Spleen (tissue), 11 donors: ENCODE data around the gene HDAC4. TPM values are rescaled to one million over a fixed set of nuclear protein-coding genes. Genes with fewer than 3 reads are reported as not detected.

ENCODE experiments used
- DNase-seq: peaks from one replicate; pipeline ENCODE4 v3.0.0-alpha.2; 2020
- H3K27ac ChIP-seq, 8 donors: fragments of 200-600 bp; sonication (generic) in 7 of 8; 1 replicate in 4 of 8; 2 replicates in 4 of 8; pipeline versions ENCODE4 v1.5.0 to v1.8.0; 2016 to 2021; ENCODE audit warnings: inconsistent platforms in 4 of 8, mild to moderate bottlenecking in 4 of 8, moderate library complexity in 1 of 8
- H3K27me3 ChIP-seq, 7 donors: fragments of 200-600 bp; sonication (generic) in 6 of 7; replicated peaks in 1 of 7; 1 replicate in 4 of 7; 2 replicates in 3 of 7; pipeline versions ENCODE4 v1.5.0 to v1.8.0; 2016 to 2021; ENCODE audit warnings: inconsistent platforms in 3 of 7, mild to moderate bottlenecking in 1 of 7
- H3K36me3 ChIP-seq, 6 donors: fragments of 200-600 bp; sonication (generic) in 5 of 6; 1 replicate in 4 of 6; 2 replicates in 2 of 6; pipeline versions ENCODE4 v1.5.0 to v1.8.0; 2016 to 2021; ENCODE audit warnings: inconsistent platforms in 2 of 6
- H3K4me1 ChIP-seq, 6 donors: fragments of 200-600 bp; sonication (generic) in 5 of 6; 1 replicate in 3 of 6; 2 replicates in 3 of 6; pipeline versions ENCODE4 v1.5.0 to v1.8.0; 2016 to 2021; ENCODE audit warnings: inconsistent platforms in 3 of 6
- H3K4me3 ChIP-seq, 8 donors: fragments of 200-600 bp; sonication (generic) in 7 of 8; 1 replicate in 4 of 8; 2 replicates in 4 of 8; pipeline versions ENCODE4 v1.5.0 to v1.8.0; 2016 to 2021; ENCODE audit warnings: inconsistent platforms in 4 of 8, mild to moderate bottlenecking in 4 of 8, moderate library complexity in 2 of 8
- H3K9me3 ChIP-seq, 8 donors: fragments of 200-600 bp; sonication (generic) in 7 of 8; 1 replicate in 4 of 8; 2 replicates in 4 of 8; pipeline versions ENCODE4 v1.5.0 to v1.8.0; 2016 to 2021; ENCODE audit warnings: inconsistent platforms in 4 of 8
- CTCF ChIP-seq, 11 experiments: fragments of 200-600 bp in 7 of 11; fragments of 450-650 bp in 4 of 11; sonication (generic) in 4 of 11; IDR thresholded peaks in 8 of 11; conservative IDR thresholded peaks in 3 of 11; 1 replicate in 7 of 11; 2 replicates in 4 of 11; pipeline versions ENCODE4 v1.4.0 to v1.8.0; 2016 to 2021; ENCODE audit warnings: antibody characterized with exemption in 11 of 11, inconsistent platforms in 4 of 11, mild to moderate bottlenecking in 1 of 11
- POLR2A ChIP-seq, 3 donors: fragments of 450-650 bp; IDR thresholded peaks; one replicate each; pipeline ENCODE4 v1.5.1; 2017; ENCODE audit warnings: antibody characterized with exemption in 3 of 3, mild to moderate bottlenecking in 1 of 3
- POLR2AphosphoS5 ChIP-seq, 3 donors: sonication (generic); formaldehyde crosslinking; IDR thresholded peaks; one replicate each; pipeline ENCODE4 v1.5.1; 2017; ENCODE audit warnings: antibody characterized with exemption in 3 of 3
- WGBS, 5 donors: extraction: QIAGEN DNeasy Blood & Tissue Kit in 3 of 5; methylation state at CpG; one replicate each; pipeline versions ENCODE4 v1.1.5 to v1.1.7; 2013 to 2018; 5-methylcytosine and 5-hydroxymethylcytosine counted together
- intact Hi-C: fragments of 100-400 bp; cut with DNase I; formaldehyde crosslinking; loops from one replicate; pipeline ENCODE4 v1.15.0; 2023; ENCODE audit warnings: low total_unique reads
- polyA plus RNA-seq, 3 donors: library from polyadenylated mRNA; stranded (reverse); fragments of 200-250 nt; gene quantifications; one replicate each; pipeline ENCODE4 v1.2.1, GENCODE V29; 2013
- total RNA-seq, 7 donors: library from RNA; depleted of rRNA in 3 of 7; stranded (reverse); fragments of >200 nt in 3 of 7; fragmentation: NEBNext Ultra II Directional in 4 of 7; extraction: Animal tissue kit (Norgen Biotek cat#: 25700) in 4 of 7; gene quantifications; one replicate each; pipeline versions ENCODE4 v1.1.0 to v1.2.1, GENCODE V29; 2016 to 2021
- donor health status: healthy with polysubstance abuse.
- donor health status: DM: no; HTN: no; CAD: no; lungs with moderate emphysema.
- donor health status: DM: no; HTN: no; CAD: no.
- donor health status: Bipolar disorder and iron deficiency.
- donor health status: healthy.
- donor health status: DM: no; HTN: no; CAD: no.
- donor health status: DM: yes; HTN: yes; CAD: no.

Gene HDAC4
- total and polyA plus RNA-seq, 10 donors, result 3.2 to 122 (median 69.5) TPM

- intact Hi-C loops, result no loop called here
- peaks cover 0 to 10% (median 0%) of the 10 kb centered on the region in 7 donors for H3K27me3 ChIP-seq
- no peak for DNase-seq
- peaks cover 34 to 99% (median 73%) of the 10 kb centered on the region in 6 donors for H3K4me1 ChIP-seq
- H3K4me3 ChIP-seq, result no peak overlapping the region
- peaks cover 0 to 3% (median 0%) of the 10 kb centered on the region in 6 donors for H3K36me3 ChIP-seq
- peaks cover 0 to 19% (median 14%) of the 10 kb centered on the region in 8 donors for H3K9me3 ChIP-seq
- TF ChIP-seq POLR2A (IDR thresholded peaks at IDR 0.05), result no peak
- TF ChIP-seq POLR2AphosphoS5 (IDR thresholded peaks at IDR 0.05), result no peak
- no peak for TF ChIP-seq CTCF (IDR thresholded peaks at IDR 0.05 in 8 of 11, conservative IDR thresholded peaks at IDR 0.05 in 3 of 11)
- peak overlapping the region in 7 of 8 donors; percentile 12 to 89 (median 84) for H3K27ac ChIP-seq
These were observed 143.3 kb downstream of the HDAC4 start for GRCh38 chr2:239257511-239257937.

GRCh38 chr2:239256350-239256743, 144.5 kb downstream of the HDAC4 start:
- peaks cover 0 to 2% (median 0%) of the 10 kb centered on the region in 6 donors for H3K36me3 ChIP-seq
- peaks cover 0 to 19% (median 14%) of the 10 kb centered on the region in 8 donors for H3K9me3 ChIP-seq
- H3K27ac ChIP-seq, result peak overlapping the region in 2 of 8 donors; percentile 7 to 51
- peaks cover 41 to 99% (median 80%) of the 10 kb centered on the region in 6 donors for H3K4me1 ChIP-seq
- 81 to 94% (median 85%) methylated on average over 6 of the region's 6 CpGs for WGBS, 5 donors
- TF ChIP-seq POLR2AphosphoS5 (IDR thresholded peaks at IDR 0.05) (no peak), POLR2A (IDR thresholded peaks at IDR 0.05) (no peak), CTCF (IDR thresholded peaks at IDR 0.05 in 8 of 11, conservative IDR thresholded peaks at IDR 0.05 in 3 of 11) (no peak)
- no peak overlapping the region for H3K4me3 ChIP-seq
- intact Hi-C loops, result no loop called here
- H3K27me3 ChIP-seq, result peaks cover 0 to 5% (median 0%) of the 10 kb centered on the region in 7 donors
- DNase-seq, result peak; percentile 69

GRCh38 chr2:239255628-239256349, 145.0 kb downstream of the HDAC4 start:
- intact Hi-C loops, result no loop called here

More at GRCh38 chr2:239255628-239256349, 145.0 kb downstream of the HDAC4 start:
- Histone ChIP-seq H3K27me3 (peaks cover 0 to 7% (median 0%) of the 10 kb centered on the region in 7 donors), H3K4me1 (peaks cover 38 to 99% (median 78%) of the 10 kb centered on the region in 6 donors), H3K27ac (peak overlapping the region in 4 of 8 donors; percentile 17 to 55 (median 36)), H3K9me3 (peaks cover 0 to 19% (median 14%) of the 10 kb centered on the region in 8 donors), H3K4me3 (no peak overlapping the region), H3K36me3 (no peaks in the 10 kb centered on the region)
- WGBS, 5 donors, result 70 to 75% (median 71%) methylated on average over 7 of the region's 7 CpGs
- peak; percentile 50 for DNase-seq
- no peak for TF ChIP-seq POLR2AphosphoS5 (IDR thresholded peaks at IDR 0.05)
- no peak for TF ChIP-seq CTCF (IDR thresholded peaks at IDR 0.05 in 8 of 11, conservative IDR thresholded peaks at IDR 0.05 in 3 of 11)
- no peak for TF ChIP-seq POLR2A (IDR thresholded peaks at IDR 0.05)
